ENCODE results near the gene KLF11.

DNA sequence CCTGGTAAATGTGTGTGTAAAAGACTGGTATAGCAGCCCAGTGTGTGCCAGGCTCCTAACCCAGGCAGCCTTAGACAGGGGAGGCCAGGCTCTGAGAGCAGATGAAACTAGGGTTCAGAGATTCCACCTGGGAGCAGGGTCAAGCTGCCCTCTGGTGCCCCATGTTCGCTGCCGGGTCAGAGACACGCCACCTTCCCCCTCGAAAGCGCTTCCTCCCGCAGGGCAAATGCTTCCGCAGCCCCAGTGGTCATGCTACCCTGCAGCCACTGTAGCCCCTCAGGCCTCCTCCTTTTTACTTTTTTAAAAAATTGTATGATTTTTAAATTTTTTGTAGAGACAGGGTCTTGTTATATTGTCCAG, 10.6 kb upstream of the KLF11 start:
- TF ChIP-seq CTCF (IDR thresholded peaks at IDR 0.05; ENCODE audit: control extremely low read depth in 1 of 3, insufficient read depth in 1 of 3, low read depth in 1 of 3, low read length in 3 of 3), result no peak
- TF ChIP-seq FOSL1 (IDR thresholded peaks at IDR 0.05; ENCODE audit: insufficient read depth, low read depth, low read length), result no peak
- TF ChIP-seq POLR2AphosphoS5 (IDR thresholded peaks at IDR 0.05; ENCODE audit: low read depth, low read length), result no peak
- TF ChIP-seq CBX5 (IDR thresholded peaks at IDR 0.05; ENCODE audit: low read depth, low read length), result no peak
- TF ChIP-seq EP300 (IDR thresholded peaks at IDR 0.05; ENCODE audit: borderline replicate concordance in 1 of 2, low read depth in 2 of 2, low read length in 2 of 2), result no peak
- no peak for TF ChIP-seq EGR1 (IDR thresholded peaks at IDR 0.05; ENCODE audit: borderline replicate concordance, low read depth, low read length)
- no peak for TF ChIP-seq MAX (IDR thresholded peaks at IDR 0.05)
- no peak for TF ChIP-seq SRF (IDR thresholded peaks at IDR 0.05; ENCODE audit: low read depth, low read length)
- no peak for TF ChIP-seq TAF1 (IDR thresholded peaks at IDR 0.05; ENCODE audit: low read depth, low read length)
